ENCODE data around the gene NR2F2. TPM values are rescaled to one million over a fixed set of nuclear protein-coding genes. Genes with fewer than 3 reads are reported as not detected.

NR2F2 gene
- total and polyA plus RNA-seq, 10 donors: 18.6 to 256 (median 111) TPM

DNA sequence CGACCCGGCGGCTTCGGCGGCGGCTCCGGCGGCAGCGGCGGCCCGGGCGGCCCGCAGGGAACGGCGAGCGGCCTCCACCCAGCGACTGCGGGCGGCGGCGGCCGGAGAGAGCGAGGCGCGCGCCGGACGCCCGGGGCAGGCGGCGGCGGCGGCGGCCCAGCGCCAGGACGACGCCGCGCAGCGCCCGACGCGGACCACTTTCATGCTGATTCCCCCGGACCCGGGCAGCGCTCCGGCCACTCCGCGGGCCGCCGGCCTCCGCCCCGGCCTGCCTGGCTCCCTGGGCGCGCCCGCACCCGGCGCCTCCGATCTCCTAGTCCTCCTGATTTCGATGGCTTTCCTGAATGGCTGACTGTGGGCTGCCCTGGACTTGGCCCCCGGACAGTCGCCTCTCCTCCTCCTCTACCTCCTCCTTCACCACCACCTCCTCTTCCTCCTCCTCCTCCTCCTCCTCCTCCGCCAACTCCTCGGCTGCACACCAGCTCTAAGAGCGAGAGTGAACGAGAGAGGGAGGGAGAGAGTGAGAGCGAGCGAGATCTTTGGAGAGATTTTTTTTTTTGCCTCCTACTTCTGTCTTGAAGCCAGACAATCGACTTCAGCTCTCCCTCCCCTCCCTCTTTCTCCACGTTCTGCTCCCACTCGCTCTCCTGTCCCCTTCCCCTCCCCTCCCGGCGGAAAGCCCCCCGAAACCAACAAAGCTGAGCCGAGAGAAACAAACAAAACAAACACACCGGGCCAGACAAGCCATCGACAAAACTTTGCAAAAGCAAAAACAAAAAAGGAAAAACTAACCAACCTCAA, 844 bp downstream of the NR2F2 start:
- peak overlapping the region; percentile 28 to 80 (median 56) for H3K4me3 ChIP-seq

DNA sequence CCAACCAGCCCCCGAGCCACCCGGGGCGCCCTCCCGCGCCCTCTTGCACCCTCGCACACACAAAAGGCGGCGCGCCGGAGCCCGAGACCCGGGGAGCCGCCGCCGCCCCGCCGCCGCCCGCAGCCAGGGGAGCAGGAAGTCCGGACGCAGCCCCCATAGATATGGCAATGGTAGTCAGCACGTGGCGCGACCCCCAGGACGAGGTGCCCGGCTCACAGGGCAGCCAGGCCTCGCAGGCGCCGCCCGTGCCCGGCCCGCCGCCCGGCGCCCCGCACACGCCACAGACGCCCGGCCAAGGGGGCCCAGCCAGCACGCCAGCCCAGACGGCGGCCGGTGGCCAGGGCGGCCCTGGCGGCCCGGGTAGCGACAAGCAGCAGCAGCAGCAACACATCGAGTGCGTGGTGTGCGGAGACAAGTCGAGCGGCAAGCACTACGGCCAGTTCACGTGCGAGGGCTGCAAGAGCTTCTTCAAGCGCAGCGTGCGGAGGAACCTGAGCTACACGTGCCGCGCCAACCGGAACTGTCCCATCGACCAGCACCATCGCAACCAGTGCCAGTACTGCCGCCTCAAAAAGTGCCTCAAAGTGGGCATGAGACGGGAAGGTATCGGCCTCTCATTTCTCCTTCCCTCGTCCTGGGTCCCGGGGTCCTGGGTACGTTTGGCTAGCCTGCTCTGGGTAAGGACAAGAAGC, 1.6 kb downstream of the NR2F2 start:
- Histone ChIP-seq H3K27ac (peak overlapping the region; percentile 72 to 93 (median 90)), H3K4me3 (peak overlapping the region; percentile 30 to 80 (median 56)), H3K27me3 (replicated peaks in 1 of 7) (peaks cover 0 to 99% (median 34%) of the 10 kb centered on the region in 7 donors), H3K4me1 (peaks cover 0 to 37% (median 2%) of the 10 kb centered on the region in 6 donors), H3K36me3 (peaks cover 0 to 32% (median 8%) of the 10 kb centered on the region in 6 donors), H3K9me3 (peaks cover 0 to 21% (median 0%) of the 10 kb centered on the region in 8 donors)
- intact Hi-C loops (cut with DNase I; ENCODE audit: low total_unique reads): no loop called here
- DNase-seq: no peak
- WGBS, 5 donors: 8 to 11% (median 9%) methylated on average over 18 to 70 of the region's 70 CpGs
- TF ChIP-seq POLR2A (IDR thresholded peaks at IDR 0.05) (no peak), POLR2AphosphoS5 (IDR thresholded peaks at IDR 0.05) (peak in 2 of 3 donors; percentile 65)
- TF ChIP-seq, protein P1, sequence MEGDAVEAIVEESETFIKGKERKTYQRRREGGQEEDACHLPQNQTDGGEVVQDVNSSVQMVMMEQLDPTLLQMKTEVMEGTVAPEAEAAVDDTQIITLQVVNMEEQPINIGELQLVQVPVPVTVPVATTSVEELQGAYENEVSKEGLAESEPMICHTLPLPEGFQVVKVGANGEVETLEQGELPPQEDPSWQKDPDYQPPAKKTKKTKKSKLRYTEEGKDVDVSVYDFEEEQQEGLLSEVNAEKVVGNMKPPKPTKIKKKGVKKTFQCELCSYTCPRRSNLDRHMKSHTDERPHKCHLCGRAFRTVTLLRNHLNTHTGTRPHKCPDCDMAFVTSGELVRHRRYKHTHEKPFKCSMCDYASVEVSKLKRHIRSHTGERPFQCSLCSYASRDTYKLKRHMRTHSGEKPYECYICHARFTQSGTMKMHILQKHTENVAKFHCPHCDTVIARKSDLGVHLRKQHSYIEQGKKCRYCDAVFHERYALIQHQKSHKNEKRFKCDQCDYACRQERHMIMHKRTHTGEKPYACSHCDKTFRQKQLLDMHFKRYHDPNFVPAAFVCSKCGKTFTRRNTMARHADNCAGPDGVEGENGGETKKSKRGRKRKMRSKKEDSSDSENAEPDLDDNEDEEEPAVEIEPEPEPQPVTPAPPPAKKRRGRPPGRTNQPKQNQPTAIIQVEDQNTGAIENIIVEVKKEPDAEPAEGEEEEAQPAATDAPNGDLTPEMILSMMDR (IDR thresholded peaks at IDR 0.05 in 8 of 11, conservative IDR thresholded peaks at IDR 0.05 in 3 of 11): no peak

More for the DNA sequence above, 844 bp downstream of the NR2F2 start:
- 3 to 9% (median 4%) methylated on average over 28 to 77 of the region's 77 CpGs for WGBS, 5 donors
- TF ChIP-seq POLR2AphosphoS5 (IDR thresholded peaks at IDR 0.05) (no peak), POLR2A (IDR thresholded peaks at IDR 0.05) (no peak)
- TF ChIP-seq, protein P1 (IDR thresholded peaks at IDR 0.05 in 8 of 11, conservative IDR thresholded peaks at IDR 0.05 in 3 of 11): no peak
- Histone ChIP-seq H3K27ac (peak overlapping the region; percentile 72 to 93 (median 90)), H3K4me1 (peaks cover 0 to 37% (median 2%) of the 10 kb centered on the region in 6 donors), H3K36me3 (peaks cover 0 to 30% (median 8%) of the 10 kb centered on the region in 6 donors), H3K27me3 (replicated peaks in 1 of 7) (peaks cover 0 to 99% (median 38%) of the 10 kb centered on the region in 7 donors), H3K9me3 (peaks cover 0 to 21% (median 0%) of the 10 kb centered on the region in 8 donors)
- intact Hi-C loops (cut with DNase I; ENCODE audit: low total_unique reads): no loop called here
- DNase-seq: no peak

DNA sequence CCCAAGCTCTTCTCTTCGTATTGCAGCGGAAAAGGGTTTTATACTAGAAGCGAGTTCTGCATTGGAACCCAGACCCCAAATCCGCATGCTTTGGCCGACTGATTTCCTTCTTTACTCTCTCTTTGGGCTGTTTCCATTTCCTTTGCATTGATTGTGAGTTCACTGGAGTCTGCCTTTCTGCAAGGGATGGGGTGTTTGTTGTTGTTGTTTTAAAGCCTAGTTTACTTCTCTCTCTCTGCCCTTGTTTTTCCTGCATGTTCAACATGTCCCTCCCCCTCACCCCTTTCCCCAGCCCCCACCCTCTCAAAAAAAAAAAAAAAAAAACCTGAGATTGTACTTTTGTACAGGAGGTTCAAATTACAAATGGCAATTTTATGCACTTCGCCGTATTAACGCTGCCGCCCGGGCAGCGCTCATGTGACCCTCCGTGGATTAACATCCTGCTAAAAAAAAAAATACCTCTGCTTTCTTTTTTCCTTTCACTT, 2.2 kb downstream of the NR2F2 start:
- H3K9me3 ChIP-seq: peaks cover 0 to 21% (median 0%) of the 10 kb centered on the region in 8 donors
- peak overlapping the region; percentile 30 to 80 (median 56) for H3K4me3 ChIP-seq
- H3K36me3 ChIP-seq: peaks cover 0 to 37% (median 8%) of the 10 kb centered on the region in 6 donors
- no peak for DNase-seq
- peaks cover 0 to 37% (median 2%) of the 10 kb centered on the region in 6 donors for H3K4me1 ChIP-seq
- intact Hi-C loops (cut with DNase I; ENCODE audit: low total_unique reads): no loop called here
- WGBS, 5 donors: 6 to 10% (median 8%) methylated on average over 12 of the region's 12 CpGs
- peak overlapping the region; percentile 72 to 93 (median 90) for H3K27ac ChIP-seq
- TF ChIP-seq, protein P1 (IDR thresholded peaks at IDR 0.05 in 8 of 11, conservative IDR thresholded peaks at IDR 0.05 in 3 of 11): no peak
- TF ChIP-seq POLR2AphosphoS5 (IDR thresholded peaks at IDR 0.05): no peak
- no peak for TF ChIP-seq POLR2A (IDR thresholded peaks at IDR 0.05)
- peaks cover 0 to 99% (median 34%) of the 10 kb centered on the region in 7 donors for H3K27me3 ChIP-seq (replicated peaks in 1 of 7)

All from spleen (tissue), 11 donors.